HCT116 (cell line): ENCODE data around the gene CSDE1. TPM values are rescaled to one million over a fixed set of nuclear protein-coding genes. Genes with fewer than 3 reads are reported as not detected.

Source experiments
- ATAC-seq: fragments of 200-7000 bp; cut with Tn5 transposase; 2 replicates; pipeline ENCODE4 v1.9.1; 2020; ENCODE audit warnings: mild to moderate bottlenecking, moderate library complexity
- BruUV-seq: library from RNA; stranded (reverse); fragments of 400-500 nt; replicated peaks from 2 replicates; lab custom pipeline; 2021; lab: Mats Ljungman, UMichigan
- CTCF ChIA-PET: fragments of 300-600 bp; sonication (Branson Sonifier 250); formaldehyde crosslinking; loops from one replicate; lab custom pipeline; 2021; ENCODE audit warnings: antibody characterized with exemption; lab: Charles Lee
- POLR2A ChIA-PET: fragments of 300-600, 350-600 bp; sonication (Branson Sonifier 250); formaldehyde crosslinking; loops from one replicate; lab custom pipeline; 2021; ENCODE audit warnings: antibody characterized with exemption; lab: Charles Lee
- RAD21 ChIA-PET, 2 experiments: fragments of 300-600 bp; sonication (Branson Sonifier 250); formaldehyde crosslinking; loops; one replicate each; lab custom pipeline; 2023; ENCODE audit warnings: low total read pairs in 2 of 2; ENCODE audit not compliant: uncharacterized antibody in 2 of 2, unreplicated experiment in 2 of 2, low non-redundant PET in 1 of 2; lab: Charles Lee
- DNase-seq: peaks from one replicate; pipeline ENCODE4 v3.0.0-alpha.2; 2010; ENCODE audit warnings: low read depth, low spot score
- H2AFZ ChIP-seq: fragments of 200-600 bp; shearing (Covaris generic), sonication (generic); 2 replicates; pipeline ENCODE4 v1.6.1; 2017; ENCODE audit warnings: low read depth, mixed run types, mixed read lengths, antibody characterized with exemption, low read length; ENCODE audit not compliant: poor library complexity, severe bottlenecking
- H3K27ac ChIP-seq: 2 replicates; pipeline ENCODE4 v1.5.1; 2012; ENCODE audit warnings: low read depth, low read length
- H3K27me3 ChIP-seq: fragments of 200-600 bp; sonication (generic); 2 replicates; pipeline ENCODE4 v1.6.1; 2016; ENCODE audit warnings: mixed run types, low read length, mixed read lengths; ENCODE audit not compliant: insufficient read depth
- H3K36me3 ChIP-seq, 2 experiments: fragments of 200-500 bp in 1 of 2; fragments of 200-600 bp in 1 of 2; sonication (Bioruptor generic) in 1 of 2; sonication (generic) in 1 of 2; 2 replicates each; pipeline versions ENCODE4 v1.5.1 to v1.6.1; 2014 to 2016; ENCODE audit warnings: low read length in 2 of 2, inconsistent platforms in 1 of 2, mixed read lengths in 1 of 2, mixed run types in 1 of 2; ENCODE audit not compliant: insufficient read depth in 2 of 2, control insufficient read depth in 1 of 2
- H3K4me1 ChIP-seq, 2 experiments: fragments of 200-600 bp in 1 of 2; sonication (generic) in 1 of 2; 2 replicates each; pipeline versions ENCODE4 v1.5.1 to v1.6.1; 2012 to 2017; ENCODE audit warnings: low read length in 2 of 2, inconsistent platforms in 1 of 2, mild to moderate bottlenecking in 1 of 2, mixed read lengths in 1 of 2, mixed run types in 1 of 2, moderate library complexity in 1 of 2; ENCODE audit not compliant: insufficient read depth in 2 of 2, control insufficient read depth in 1 of 2
- H3K4me2 ChIP-seq: fragments of 200-600 bp; sonication (generic); 2 replicates; pipeline ENCODE4 v1.6.1; 2017; ENCODE audit warnings: mixed run types, low read length, mixed read lengths
- H3K4me3 ChIP-seq, 2 experiments: fragments of 200-600 bp in 1 of 2; sonication (generic) in 1 of 2; replicated peaks in 1 of 2; 2 replicates each; pipeline ENCODE4 v1.5.1; 2011 to 2016; ENCODE audit warnings: low read length in 2 of 2, control low read depth in 1 of 2, low read depth in 1 of 2, mild to moderate bottlenecking in 1 of 2, mixed read lengths in 1 of 2, mixed run types in 1 of 2
- H3K79me2 ChIP-seq: fragments of 200-600 bp; sonication (generic); 2 replicates; pipeline ENCODE4 v1.6.1; 2017; ENCODE audit warnings: mild to moderate bottlenecking, mixed run types, low read length, moderate library complexity, mixed read lengths; ENCODE audit not compliant: insufficient read depth
- H3K9ac ChIP-seq: fragments of 200-600 bp; sonication (generic); 2 replicates; pipeline ENCODE4 v1.6.1; 2016; ENCODE audit warnings: low read length, mixed read lengths
- H3K9me2 ChIP-seq: fragments of 200-600 bp; sonication (generic), shearing (Covaris generic); 2 replicates; pipeline ENCODE4 v1.6.1; 2017; ENCODE audit warnings: mixed run types, mild to moderate bottlenecking, moderate library complexity; ENCODE audit not compliant: insufficient read depth
- H3K9me3 ChIP-seq, 2 experiments: fragments of 200-500 bp in 1 of 2; fragments of 200-600 bp in 1 of 2; sonication (Bioruptor generic) in 1 of 2; sonication (generic) in 1 of 2; 2 replicates each; pipeline ENCODE4 v1.6.1; 2014 to 2017; ENCODE audit warnings: low read length in 2 of 2, mixed read lengths in 2 of 2, inconsistent platforms in 1 of 2, low read depth in 1 of 2, mild to moderate bottlenecking in 1 of 2, mixed run types in 1 of 2, moderate library complexity in 1 of 2; ENCODE audit not compliant: control insufficient read depth in 1 of 2, insufficient read depth in 1 of 2
- H4K20me1 ChIP-seq: fragments of 200-600 bp; sonication (generic), shearing (Covaris generic); 2 replicates; pipeline ENCODE4 v1.6.1; 2017; ENCODE audit warnings: mixed run types, mild to moderate bottlenecking, moderate library complexity; ENCODE audit not compliant: insufficient read depth
- CEBPB ChIP-seq: IDR thresholded peaks from 2 replicates; pipeline ENCODE4 v1.6.1; 2012; ENCODE audit warnings: low read depth
- EGR1 ChIP-seq: IDR thresholded peaks from 2 replicates; pipeline ENCODE4 v1.6.1; 2012; ENCODE audit warnings: low read depth
- ELF1 ChIP-seq: IDR thresholded peaks from 2 replicates; pipeline ENCODE4 v1.6.1; 2012; ENCODE audit warnings: low read depth, borderline replicate concordance
- EZH2phosphoT487 ChIP-seq: fragments of 200-600 bp; IDR thresholded peaks from 2 replicates; pipeline ENCODE4 v1.6.1; 2018; ENCODE audit warnings: antibody characterized with exemption, borderline replicate concordance
- FOSL1 ChIP-seq: IDR thresholded peaks from 2 replicates; pipeline ENCODE4 v1.6.1; 2012; ENCODE audit warnings: low read depth
- JUND ChIP-seq: IDR thresholded peaks from 2 replicates; pipeline ENCODE4 v1.6.1; 2012
- POLR2A ChIP-seq: IDR thresholded peaks from 2 replicates; pipeline ENCODE4 v1.7.0; 2011; ENCODE audit warnings: borderline replicate concordance; ENCODE audit not compliant: insufficient read depth, insufficient read length; ENCODE audit errors: extremely low read depth
- RAD21 ChIP-seq: IDR thresholded peaks from 2 replicates; pipeline ENCODE4 v1.6.1; 2012; ENCODE audit warnings: low read depth, mild to moderate bottlenecking
- SIN3A ChIP-seq: IDR thresholded peaks from 2 replicates; pipeline ENCODE4 v1.6.1; 2012; ENCODE audit warnings: low read depth
- SP1 ChIP-seq: IDR thresholded peaks from 2 replicates; pipeline ENCODE4 v1.6.1; 2012; ENCODE audit warnings: low read depth
- ZFX ChIP-seq: fragments of 450-650 bp; IDR thresholded peaks from 2 replicates; pipeline ENCODE4 v1.6.1; 2017
- intact Hi-C: fragments of 100-400 bp; cut with micrococcal nuclease; formaldehyde crosslinking; loops from 2 replicates; pipeline ENCODE4 v1.10.0; 2022
- total RNA-seq: library from RNA; stranded (reverse); gene quantifications from one replicate; pipeline ENCODE4 v1.2.1, GENCODE V29; 2021; ENCODE audit not compliant: unreplicated experiment
- TF ChIP-seq, protein P1 (sequence below): IDR thresholded peaks from 2 replicates; pipeline ENCODE4 v1.6.1; 2012
- TF ChIP-seq, protein P2 (sequence below): IDR thresholded peaks from 2 replicates; pipeline ENCODE4 v1.6.1; 2012
- TF ChIP-seq, protein P3 (sequence below): IDR thresholded peaks from 2 replicates; pipeline ENCODE4 v1.6.1; 2011; ENCODE audit warnings: mild to moderate bottlenecking, low read length, moderate library complexity; ENCODE audit not compliant: insufficient replicate concordance; ENCODE audit errors: extremely low read depth
- TF ChIP-seq, protein P4 (sequence below), 3 experiments: fragments of 200-600 bp in 1 of 3; sonication (generic) in 1 of 3; IDR thresholded peaks in 2 of 3; conservative IDR thresholded peaks in 1 of 3; 2 replicates each; pipeline ENCODE4 v1.5.1; 2012 to 2017; ENCODE audit warnings: low read depth in 2 of 3, low read length in 2 of 3, antibody characterized with exemption in 1 of 3, borderline replicate concordance in 1 of 3, control low read depth in 1 of 3, mild to moderate bottlenecking in 1 of 3, mixed read lengths in 1 of 3, mixed run types in 1 of 3, moderate library complexity in 1 of 3; ENCODE audit not compliant: insufficient read depth in 1 of 3

Gene CSDE1
- total RNA-seq, 1 experiment from 2014 or later = 515 TPM

DNA sequence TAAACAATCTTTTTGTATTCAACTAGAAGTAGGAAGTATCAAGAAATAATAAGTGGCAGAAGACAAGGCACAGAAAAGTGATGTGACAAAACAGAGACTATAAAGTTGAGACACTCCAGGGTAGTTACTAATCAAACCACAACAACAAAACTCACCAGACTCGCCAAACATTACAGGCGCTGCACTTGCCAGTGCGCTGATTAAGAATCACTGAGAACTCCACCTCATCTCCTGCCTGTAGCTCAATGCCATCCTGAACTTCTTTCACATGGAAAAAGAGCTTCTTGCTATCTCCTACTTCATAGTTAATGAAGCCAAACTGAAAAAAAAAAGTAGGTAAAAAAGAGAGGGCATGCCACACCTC, 38.4 kb downstream of the CSDE1 start:
- no peaks in the 10 kb centered on the region for H3K27me3 ChIP-seq
- no peak for DNase-seq
- no peak for ATAC-seq
- H3K9ac ChIP-seq = no peak overlapping the region
- H3K79me2 ChIP-seq = peaks cover 47% of the 10 kb centered on the region
- no peaks in the 10 kb centered on the region for H3K9me3 ChIP-seq
- intact Hi-C loops = loop anchor here (5.0 kb wide), 1 partner anchor 137 kb away; the partner anchor contains the start of gene BCAS2
- H3K4me2 ChIP-seq = no peak overlapping the region
- no peak overlapping the region for H3K4me3 ChIP-seq
- TF ChIP-seq JUND = no peak
- no peak for TF ChIP-seq FOSL1
- TF ChIP-seq RAD21 = no peak
- no peak for TF ChIP-seq ELF1
- TF ChIP-seq SP1 = no peak
- TF ChIP-seq, protein P1, sequence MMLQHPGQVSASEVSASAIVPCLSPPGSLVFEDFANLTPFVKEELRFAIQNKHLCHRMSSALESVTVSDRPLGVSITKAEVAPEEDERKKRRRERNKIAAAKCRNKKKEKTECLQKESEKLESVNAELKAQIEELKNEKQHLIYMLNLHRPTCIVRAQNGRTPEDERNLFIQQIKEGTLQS = no peak
- TF ChIP-seq ZFX = no peak
- H2AFZ ChIP-seq = no peak overlapping the region
- RAD21 ChIA-PET = no interaction called here
- no peaks in the 10 kb centered on the region for H3K9me2 ChIP-seq
- H3K36me3 ChIP-seq = peaks cover 47 to 54% of the 10 kb centered on the region in 2 experiments
- H4K20me1 ChIP-seq = no peaks in the 10 kb centered on the region; the same call in 1 of the 2 replicates
- POLR2A ChIA-PET = no interaction called here
- peaks cover 0 to 12% of the 10 kb centered on the region in 2 experiments; a peak in 2 of 4 replicates for H3K4me1 ChIP-seq
- no TSS peak for BruUV-seq
- CTCF ChIA-PET = no interaction called here
- H3K27ac ChIP-seq = no peak overlapping the region

DNA sequence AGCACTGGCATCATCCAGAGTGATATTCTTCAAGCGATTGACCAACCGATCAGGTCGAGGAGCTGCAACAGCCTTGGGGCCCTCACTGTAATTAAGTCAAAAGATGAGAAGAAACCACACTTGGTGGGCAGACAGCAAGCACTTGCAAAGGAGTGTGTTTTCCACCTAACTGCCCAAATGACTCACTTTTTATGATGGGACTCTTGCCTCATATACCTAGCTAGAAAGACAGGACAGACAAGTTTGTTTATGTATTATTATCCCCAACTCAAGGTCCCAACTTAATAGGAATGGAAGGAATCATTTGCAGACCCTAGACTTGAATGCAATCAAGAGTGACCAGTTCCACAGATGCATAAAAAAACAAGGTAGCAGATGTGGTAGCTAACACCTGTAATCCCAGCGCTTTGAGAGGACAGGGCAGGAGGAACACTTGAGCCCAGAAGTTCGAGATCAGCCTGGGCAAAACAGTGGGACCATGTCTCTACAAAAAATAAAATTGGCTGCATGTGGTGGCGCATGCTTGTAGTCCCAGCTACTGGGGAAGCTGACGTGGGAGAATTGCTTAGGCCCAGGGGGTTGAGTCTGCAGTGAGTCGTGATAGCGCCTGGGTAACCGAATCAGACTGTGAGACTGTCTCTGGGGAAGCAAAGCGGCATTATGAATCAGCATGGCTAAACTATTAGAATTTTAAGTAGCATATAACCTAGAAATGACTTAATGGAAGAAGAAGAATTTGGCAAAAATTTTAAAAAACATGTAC, 38.9 kb downstream of the CSDE1 start:
- intact Hi-C loops = loop anchor here (5.0 kb wide), 1 partner anchor 137 kb away; the partner anchor contains the start of gene BCAS2
- Histone ChIP-seq H3K9ac (no peak overlapping the region), H3K4me2 (no peak overlapping the region), H3K27me3 (no peaks in the 10 kb centered on the region), H3K9me2 (no peaks in the 10 kb centered on the region), H3K4me1 (peaks cover 0 to 12% of the 10 kb centered on the region in 2 experiments; a peak in 2 of 4 replicates), H3K36me3 (peaks cover 50% of the 10 kb centered on the region in 2 experiments), H3K79me2 (peaks cover 48% of the 10 kb centered on the region), H3K27ac (no peak overlapping the region), H3K4me3 (no peak overlapping the region), H4K20me1 (no peaks in the 10 kb centered on the region; the same call in 1 of the 2 replicates), H2AFZ (no peak overlapping the region), H3K9me3 (no peaks in the 10 kb centered on the region)
- no peak for ATAC-seq
- ChIA-PET RAD21 (no interaction called here), POLR2A (no interaction called here), CTCF (no interaction called here)
- BruUV-seq = no TSS peak
- no peak for DNase-seq
- TF ChIP-seq, protein P2, sequence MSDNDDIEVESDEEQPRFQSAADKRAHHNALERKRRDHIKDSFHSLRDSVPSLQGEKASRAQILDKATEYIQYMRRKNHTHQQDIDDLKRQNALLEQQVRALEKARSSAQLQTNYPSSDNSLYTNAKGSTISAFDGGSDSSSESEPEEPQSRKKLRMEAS = no peak
- TF ChIP-seq, protein P1 = no peak
- no peak for TF ChIP-seq CEBPB
- no peak for TF ChIP-seq ELF1
- TF ChIP-seq POLR2A = no peak
- TF ChIP-seq, protein P3, sequence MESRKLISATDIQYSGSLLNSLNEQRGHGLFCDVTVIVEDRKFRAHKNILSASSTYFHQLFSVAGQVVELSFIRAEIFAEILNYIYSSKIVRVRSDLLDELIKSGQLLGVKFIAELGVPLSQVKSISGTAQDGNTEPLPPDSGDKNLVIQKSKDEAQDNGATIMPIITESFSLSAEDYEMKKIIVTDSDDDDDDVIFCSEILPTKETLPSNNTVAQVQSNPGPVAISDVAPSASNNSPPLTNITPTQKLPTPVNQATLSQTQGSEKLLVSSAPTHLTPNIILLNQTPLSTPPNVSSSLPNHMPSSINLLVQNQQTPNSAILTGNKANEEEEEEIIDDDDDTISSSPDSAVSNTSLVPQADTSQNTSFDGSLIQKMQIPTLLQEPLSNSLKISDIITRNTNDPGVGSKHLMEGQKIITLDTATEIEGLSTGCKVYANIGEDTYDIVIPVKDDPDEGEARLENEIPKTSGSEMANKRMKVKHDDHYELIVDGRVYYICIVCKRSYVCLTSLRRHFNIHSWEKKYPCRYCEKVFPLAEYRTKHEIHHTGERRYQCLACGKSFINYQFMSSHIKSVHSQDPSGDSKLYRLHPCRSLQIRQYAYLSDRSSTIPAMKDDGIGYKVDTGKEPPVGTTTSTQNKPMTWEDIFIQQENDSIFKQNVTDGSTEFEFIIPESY = no peak
- no peak for TF ChIP-seq EGR1
- TF ChIP-seq ZFX = no peak
- no peak for TF ChIP-seq EZH2phosphoT487
- TF ChIP-seq SP1 = no peak
- TF ChIP-seq, protein P4, sequence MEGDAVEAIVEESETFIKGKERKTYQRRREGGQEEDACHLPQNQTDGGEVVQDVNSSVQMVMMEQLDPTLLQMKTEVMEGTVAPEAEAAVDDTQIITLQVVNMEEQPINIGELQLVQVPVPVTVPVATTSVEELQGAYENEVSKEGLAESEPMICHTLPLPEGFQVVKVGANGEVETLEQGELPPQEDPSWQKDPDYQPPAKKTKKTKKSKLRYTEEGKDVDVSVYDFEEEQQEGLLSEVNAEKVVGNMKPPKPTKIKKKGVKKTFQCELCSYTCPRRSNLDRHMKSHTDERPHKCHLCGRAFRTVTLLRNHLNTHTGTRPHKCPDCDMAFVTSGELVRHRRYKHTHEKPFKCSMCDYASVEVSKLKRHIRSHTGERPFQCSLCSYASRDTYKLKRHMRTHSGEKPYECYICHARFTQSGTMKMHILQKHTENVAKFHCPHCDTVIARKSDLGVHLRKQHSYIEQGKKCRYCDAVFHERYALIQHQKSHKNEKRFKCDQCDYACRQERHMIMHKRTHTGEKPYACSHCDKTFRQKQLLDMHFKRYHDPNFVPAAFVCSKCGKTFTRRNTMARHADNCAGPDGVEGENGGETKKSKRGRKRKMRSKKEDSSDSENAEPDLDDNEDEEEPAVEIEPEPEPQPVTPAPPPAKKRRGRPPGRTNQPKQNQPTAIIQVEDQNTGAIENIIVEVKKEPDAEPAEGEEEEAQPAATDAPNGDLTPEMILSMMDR (IDR thresholded peaks at IDR 0.05 in 2 of 3, conservative IDR thresholded peaks at IDR 0.05 in 1 of 3; ENCODE audit: borderline replicate concordance in 1 of 3, insufficient read depth in 1 of 3, low read depth in 2 of 3, low read length in 2 of 3) = no peak
- no peak for TF ChIP-seq SIN3A
- no peak for TF ChIP-seq RAD21
